Esophagus squamous epithelium (tissue), 4 donors: ENCODE data around the gene USF2.

Experiments
- CTCF ChIP-seq, 6 experiments: fragments of 450-650 bp in 4 of 6; fragments of 200-600 bp in 2 of 6; sonication (generic) in 2 of 6; IDR thresholded peaks; one replicate each; pipeline ENCODE4 v1.5.1; 2016 to 2019; ENCODE audit warnings: antibody characterized with exemption in 6 of 6, mild to moderate bottlenecking in 4 of 6, moderate library complexity in 4 of 6
- POLR2A ChIP-seq, 4 donors: fragments of 450-650 bp; IDR thresholded peaks; one replicate each; pipeline ENCODE4 v1.6.1; 2017; ENCODE audit warnings: antibody characterized with exemption in 4 of 4, mild to moderate bottlenecking in 4 of 4, moderate library complexity in 3 of 4

DNA sequence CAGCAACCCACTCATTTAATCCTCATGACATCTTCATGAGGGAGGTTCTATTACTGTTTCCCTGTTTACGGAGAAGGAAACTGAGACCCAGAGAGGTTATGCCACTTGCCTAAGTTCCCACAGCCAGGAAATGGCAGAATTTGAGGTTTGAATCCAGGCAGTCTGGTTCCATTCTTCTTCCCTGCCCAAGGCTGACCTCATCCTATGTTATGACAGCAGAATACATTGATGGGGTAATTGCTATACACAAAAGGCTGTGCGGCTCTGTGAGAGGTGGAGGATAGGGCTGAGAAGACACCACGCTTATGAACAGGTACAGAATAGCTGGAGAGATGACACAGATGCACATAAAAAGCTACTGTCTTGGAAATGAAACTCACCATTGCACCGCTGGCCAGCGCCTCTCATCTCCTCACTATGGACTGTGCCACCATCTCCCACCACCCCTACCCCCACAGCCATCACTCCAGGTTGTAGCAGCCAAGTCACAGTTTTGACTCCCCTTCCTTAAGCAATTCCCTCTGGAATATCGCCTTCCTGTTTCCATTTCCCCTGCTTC lies 34.7 kb downstream of the USF2 start:
- TF ChIP-seq CTCF (IDR thresholded peaks at IDR 0.05): no peak
- TF ChIP-seq POLR2A (IDR thresholded peaks at IDR 0.05): no peak
